GM18858 (cell line): ENCODE measurements around the gene RGS18.
"Not testable (repeated sequence)": the region's sequence is repeated elsewhere in the genome, so short reads cannot be mapped to it uniquely, and the experiment has no call there.

Source experiments
- ATAC-seq: cut with Tn5 transposase; IDR thresholded peaks from one replicate; pipeline ENCODE4 v1.9.1; 2021; ENCODE audit not compliant: unreplicated experiment

Gene RGS18

DNA sequence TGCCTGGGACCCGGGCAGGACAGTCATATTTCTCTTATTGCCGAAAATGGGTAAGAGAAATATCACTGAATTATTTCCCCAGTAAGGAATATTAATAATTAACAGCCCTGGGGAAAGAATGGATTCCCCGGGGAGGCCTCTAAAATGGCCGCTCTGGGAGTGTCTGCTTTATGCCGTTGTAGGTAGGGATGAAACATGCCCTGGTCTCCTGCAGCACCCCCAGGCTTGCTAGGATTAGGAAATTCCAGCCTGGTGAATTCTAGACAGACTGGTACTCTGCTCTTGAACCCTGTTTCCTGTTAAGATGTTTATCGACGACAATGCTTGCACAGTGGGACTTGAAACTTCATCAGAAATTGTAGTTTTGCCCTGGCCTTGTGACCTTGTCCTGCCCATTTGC is 6.7 kb downstream of the RGS18 start:
- not testable (repeated sequence) for ATAC-seq

DNA sequence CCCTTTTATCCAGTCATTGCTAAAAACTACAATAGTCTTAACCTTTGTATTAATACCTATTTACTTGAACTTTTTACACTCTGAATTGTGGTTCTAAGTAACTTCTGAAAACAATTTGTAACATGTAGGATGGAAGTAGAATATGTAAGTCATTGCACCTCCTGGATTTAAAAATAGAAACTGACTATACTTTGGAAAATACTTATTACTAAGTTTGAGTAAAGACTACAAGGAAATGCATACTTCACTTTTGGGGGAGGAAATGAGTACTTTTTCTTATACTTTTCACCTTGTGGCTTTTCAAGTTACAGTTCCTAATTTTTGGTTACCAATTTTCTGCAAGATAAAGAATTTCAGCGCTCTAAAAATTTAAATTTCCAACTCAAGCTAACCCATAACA is 8.7 kb downstream of the RGS18 start:
- ATAC-seq, result no peak

GRCh38 chr1:192167911-192168700 is 9.8 kb downstream of the RGS18 start:
- ATAC-seq, result no peak

GRCh38 chr1:192168964-192169363 is 10.7 kb downstream of the RGS18 start:
- ATAC-seq, result no peak

- ATAC-seq, result no peak
Observed at GRCh38 chr1:192170196-192170984, 12.1 kb downstream of the RGS18 start.

GRCh38 chr1:192171123-192171522 is 12.9 kb downstream of the RGS18 start:
- no peak for ATAC-seq

GRCh38 chr1:192175971-192176370 is 17.7 kb downstream of the RGS18 start:
- ATAC-seq, result no peak

GRCh38 chr1:192183788-192184187 is 25.5 kb downstream of the RGS18 start:
- no peak for ATAC-seq

- ATAC-seq, result no peak
Observed at GRCh38 chr1:192186197-192186596, 27.9 kb downstream of the RGS18 start.

GRCh38 chr1:192190066-192190465 is 31.8 kb downstream of the RGS18 start:
- ATAC-seq, result no peak

GRCh38 chr1:192201303-192201702 is 43.0 kb downstream of the RGS18 start:
- no peak for ATAC-seq

DNA sequence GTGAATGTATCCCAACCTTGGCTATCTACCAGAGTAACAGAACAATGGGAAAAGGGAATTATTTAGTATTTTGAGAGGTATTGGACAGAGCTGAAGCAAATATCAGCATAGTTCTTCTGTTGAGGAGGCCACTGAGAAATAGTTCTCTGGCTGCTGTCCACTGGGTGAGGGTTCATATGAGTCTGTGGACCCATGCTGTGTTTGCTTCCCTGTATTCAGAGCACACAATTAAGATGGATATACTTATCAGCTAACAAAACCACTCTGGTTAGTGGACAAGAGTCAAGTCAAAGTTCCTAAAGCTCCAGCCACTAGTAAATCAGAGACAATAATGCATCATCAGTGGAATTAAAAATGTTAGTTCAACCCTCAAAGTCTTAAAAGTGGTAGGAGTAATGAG is 66.1 kb downstream of the RGS18 start:
- ATAC-seq, result no peak

DNA sequence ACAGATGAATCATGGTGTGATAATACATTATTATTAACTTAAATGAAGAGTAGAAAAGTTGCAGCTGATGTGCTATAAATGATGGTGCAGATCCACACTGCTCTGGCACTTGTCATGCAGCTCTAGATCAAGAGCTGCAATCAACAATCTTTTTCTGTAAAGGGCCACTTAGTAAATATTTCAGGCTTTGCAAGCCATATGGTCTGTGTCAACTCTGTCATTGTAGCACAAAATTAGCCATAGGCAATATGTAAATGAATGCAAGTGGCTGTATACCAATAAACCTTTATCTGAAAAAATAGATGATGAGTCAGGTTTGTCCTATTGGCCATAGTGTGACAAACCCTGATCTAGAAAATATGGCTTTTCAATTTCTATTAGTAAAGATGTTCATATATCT is 66.6 kb downstream of the RGS18 start:
- ATAC-seq, result no peak

DNA sequence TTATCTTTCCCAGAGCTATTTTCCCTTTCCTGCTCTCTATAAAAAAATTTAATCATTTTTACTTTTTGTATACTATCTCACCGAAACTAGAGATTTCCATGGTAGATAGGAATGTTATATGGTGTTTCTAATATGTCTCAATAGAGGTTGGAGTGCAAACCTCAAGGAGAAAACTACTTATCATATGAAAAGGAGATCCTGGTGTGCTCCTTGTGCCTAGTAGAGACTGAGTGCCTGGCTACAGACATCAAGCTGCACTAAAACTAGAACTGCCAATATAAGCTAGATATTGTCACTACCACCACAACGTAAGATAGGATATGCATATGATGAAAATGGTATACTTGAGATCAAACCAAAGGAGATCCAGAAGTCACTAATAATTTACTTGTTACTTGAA is 67.0 kb downstream of the RGS18 start:
- no peak for ATAC-seq

- no peak for ATAC-seq
Observed at GRCh38 chr1:192225703-192226102, 67.4 kb downstream of the RGS18 start.

DNA sequence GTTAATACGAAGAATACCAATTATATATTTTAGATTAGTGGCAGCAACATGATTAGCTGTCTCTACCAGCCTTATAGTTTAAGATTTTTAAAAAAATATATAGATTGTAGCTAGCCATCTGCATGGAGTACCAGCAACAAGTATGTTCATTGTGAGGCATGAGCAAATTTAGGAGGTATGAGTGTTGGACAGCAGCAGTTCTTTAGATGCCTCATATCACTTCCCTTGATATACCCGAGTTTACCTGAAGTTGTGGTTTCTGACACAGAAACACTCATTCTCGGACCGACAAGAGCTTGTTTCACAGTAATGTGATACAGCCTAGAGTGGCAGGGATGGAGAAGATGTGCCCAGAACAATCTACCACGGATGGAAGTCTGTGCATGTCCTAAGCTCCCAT is 69.1 kb downstream of the RGS18 start:
- ATAC-seq, result no peak

GRCh38 chr1:192227980-192228379 is 69.7 kb downstream of the RGS18 start:
- ATAC-seq, result not testable (repeated sequence)

DNA sequence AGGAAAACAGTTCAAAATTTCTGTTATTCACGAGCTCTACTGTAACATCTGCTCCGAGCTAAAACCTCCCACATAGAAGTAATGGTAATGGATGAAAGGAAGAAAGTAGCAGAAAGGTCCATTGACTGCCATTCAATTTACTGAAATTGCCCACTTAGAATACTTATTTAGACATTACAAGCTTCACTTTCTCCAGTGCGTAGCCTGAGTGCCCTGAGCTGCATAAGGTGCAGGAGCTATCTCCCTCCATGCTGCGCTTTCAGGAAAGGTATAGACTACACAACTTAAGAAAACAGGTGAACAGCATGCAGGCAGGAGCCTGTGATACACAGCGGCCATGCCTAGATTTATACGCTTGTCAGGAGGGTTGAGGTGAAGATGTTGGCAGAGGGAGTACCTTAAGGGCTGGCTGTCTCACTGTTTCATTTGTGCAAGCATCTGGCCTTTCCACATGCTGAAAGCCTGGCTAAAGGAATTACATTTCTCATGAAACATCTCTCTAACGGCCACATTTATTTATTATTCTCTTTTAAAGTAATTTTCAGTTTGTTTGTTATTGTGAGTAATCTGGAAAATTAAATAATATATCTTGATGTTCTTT is 74.7 kb downstream of the RGS18 start:
- ATAC-seq, result no peak

GRCh38 chr1:192235127-192235526 is 76.9 kb downstream of the RGS18 start:
- no peak for ATAC-seq
